GM21381 (cell line): Measurements from ENCODE around the gene ANGPT4.

Experiments
- ATAC-seq: cut with Tn5 transposase; IDR thresholded peaks from one replicate; pipeline ENCODE4 v1.9.1; 2021; ENCODE audit warnings: mild to moderate bottlenecking, moderate library complexity; ENCODE audit not compliant: unreplicated experiment

The ANGPT4 gene

GRCh38 chr20:916125-916799 lies at the start of gene ANGPT4:
Gene ANGPT4, minus strand, starts transcription at chr20:916334. Its CDS starts 120 bp downstream, at chr20:916214.
- ATAC-seq, result no peak

DNA sequence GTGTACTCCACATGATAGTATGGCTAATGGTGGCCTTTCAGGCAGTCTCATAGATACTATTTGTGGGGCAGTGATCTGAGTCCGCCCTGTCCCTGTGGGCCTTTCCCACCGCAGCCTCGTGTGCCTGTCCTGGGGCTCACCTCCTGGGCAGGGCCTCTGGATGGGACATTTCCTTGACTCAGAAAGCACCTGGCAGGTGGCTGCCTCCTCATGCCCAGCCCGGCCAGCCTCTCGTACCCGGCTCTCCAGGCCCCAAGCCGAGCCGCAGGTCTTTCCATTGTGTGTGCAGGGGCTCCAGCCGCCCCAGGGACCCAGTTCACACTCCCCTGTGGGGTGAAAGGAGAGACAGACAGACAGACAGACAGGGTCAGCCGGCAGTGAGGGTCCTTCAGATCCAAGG lies 47.7 kb upstream of the ANGPT4 start:
- no peak for ATAC-seq

DNA sequence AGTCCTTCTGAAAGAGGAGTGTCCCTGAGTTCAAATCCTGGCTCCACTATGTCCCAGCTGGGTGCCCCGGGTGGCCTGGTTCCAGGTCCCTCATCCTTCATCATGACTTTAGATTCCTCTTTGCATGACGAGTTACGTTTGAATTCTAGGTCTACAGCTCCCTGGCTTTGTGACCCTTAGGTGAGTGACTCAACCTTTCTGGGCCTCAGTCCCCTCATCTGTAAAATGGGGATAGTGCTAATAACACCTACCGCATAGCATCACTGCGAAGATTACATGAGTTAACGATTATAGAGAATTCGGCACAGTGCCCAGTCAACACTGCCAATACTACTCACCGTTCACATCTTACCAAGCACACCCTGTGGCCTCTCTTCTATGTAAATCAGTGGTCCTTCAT lies 46.5 kb upstream of the ANGPT4 start:
- no peak for ATAC-seq

DNA sequence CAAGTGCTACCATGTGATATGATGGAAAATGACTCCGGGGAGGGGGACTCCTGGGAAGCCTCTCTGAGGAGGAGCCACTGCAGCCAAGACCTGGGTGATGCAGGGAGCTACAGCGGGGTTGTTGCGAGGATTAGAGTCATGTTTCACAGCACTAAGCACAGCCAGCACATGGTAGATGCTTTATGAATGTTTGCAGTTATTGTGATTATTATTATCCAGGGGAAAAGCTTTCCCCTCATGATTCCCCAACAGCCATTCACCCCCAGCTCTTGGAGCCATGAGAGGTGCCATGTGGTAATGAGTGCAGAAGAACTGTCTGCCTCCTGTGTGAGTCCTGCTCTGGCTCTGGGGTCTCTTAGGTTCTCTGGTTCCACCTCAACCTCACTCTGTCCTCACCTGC lies 46.1 kb upstream of the ANGPT4 start:
- ATAC-seq, result no peak

DNA sequence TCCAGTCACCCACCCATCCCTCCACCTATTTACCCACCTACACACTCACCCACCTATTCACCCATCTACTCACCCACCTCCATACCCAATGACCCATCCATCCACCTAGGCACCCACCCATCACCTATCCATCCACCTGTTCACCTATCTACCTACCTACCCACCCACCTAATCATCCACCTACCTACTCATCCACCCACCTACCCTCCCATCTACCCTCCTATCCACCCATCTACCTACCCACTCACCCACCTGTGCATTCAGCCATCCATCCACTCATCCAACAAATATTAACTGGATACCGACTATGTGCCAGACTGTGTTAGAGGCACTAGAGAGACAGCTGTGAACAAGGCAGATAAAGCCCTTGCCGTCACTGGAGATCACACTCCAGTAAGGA lies 45.6 kb upstream of the ANGPT4 start:
- no peak for ATAC-seq

DNA sequence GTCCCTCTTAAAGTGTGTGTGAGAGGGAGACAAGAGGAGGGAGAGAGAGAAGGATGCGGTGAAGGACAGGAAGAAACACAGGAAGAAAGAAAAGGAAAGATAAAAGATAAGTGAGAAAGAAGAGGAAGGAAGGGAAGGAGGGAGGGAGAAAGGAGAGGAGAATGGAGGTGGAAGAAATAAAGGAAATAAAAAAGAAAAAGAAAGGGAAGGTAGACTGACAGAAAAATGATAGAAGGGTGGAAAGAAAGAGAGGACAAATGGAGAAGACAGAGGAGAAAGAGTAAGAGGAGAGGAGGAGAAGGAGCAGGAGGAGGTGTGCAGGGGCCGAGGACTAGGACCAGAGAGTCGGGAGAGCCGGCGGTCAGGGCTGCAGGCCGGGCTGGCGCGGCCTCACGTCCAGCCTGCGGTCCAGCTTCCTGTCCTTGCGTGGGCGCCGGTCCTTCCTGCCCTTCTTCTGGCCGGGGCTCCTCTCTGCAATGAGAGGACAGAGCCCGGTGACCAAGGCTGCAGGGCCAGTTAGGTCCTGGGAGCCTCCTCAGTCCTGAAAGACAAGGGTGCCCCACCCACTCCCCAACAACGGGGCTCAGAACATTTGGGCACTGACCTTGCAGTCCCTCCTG lies 44.0 kb upstream of the ANGPT4 start:
- no peak for ATAC-seq

- ATAC-seq, result no peak
These were observed 43.0 kb upstream of the ANGPT4 start for GRCh38 chr20:958936-959815.

DNA sequence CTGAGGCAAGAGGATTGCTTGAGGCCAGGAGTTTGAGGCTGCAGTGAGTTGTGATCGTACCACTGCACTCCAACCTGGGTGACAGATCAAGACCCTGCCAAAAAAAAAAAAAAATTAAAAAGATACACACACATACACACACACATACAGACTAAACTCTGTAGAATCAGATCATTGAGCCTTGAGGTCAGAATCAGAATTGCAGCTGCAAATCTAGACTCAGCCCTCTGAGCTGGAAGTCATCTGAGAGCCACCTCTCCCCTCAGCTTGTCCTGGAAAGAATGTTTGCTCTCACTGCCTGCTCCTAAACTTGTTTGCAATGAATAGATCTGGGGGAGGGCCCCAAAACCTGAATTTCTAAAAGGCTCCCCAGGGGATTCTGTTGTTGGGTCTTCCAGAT lies 41.4 kb upstream of the ANGPT4 start:
- no peak for ATAC-seq

GRCh38 chr20:956330-956951 lies 40.3 kb upstream of the ANGPT4 start:
- no peak for ATAC-seq

DNA sequence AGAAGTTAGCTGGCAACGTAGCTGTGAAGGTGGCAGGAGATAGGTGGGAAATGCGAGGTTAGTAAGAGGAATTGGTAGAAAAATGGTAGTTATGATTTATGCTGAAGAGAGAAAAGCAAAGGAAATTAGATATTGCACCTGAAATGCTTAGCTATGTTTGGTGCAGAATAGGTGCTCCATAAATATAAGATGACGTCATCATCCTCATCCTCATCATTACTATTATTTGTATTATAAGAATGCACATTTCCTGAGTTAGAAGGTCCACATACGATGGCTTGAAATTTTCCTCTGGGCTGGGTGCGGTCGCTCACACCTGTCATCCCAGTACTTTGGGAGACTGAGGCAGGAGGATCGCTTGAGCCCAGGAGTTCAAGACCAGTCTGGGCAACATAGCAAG lies 39.5 kb upstream of the ANGPT4 start:
- ATAC-seq, result no peak

GRCh38 chr20:955111-955510 lies 39.0 kb upstream of the ANGPT4 start:
- no peak for ATAC-seq

- ATAC-seq, result no peak
These were observed 37.6 kb upstream of the ANGPT4 start for GRCh38 chr20:953742-954141.

GRCh38 chr20:952196-952795 lies 36.2 kb upstream of the ANGPT4 start:
- ATAC-seq, result no peak

GRCh38 chr20:951384-952169 lies 35.4 kb upstream of the ANGPT4 start:
- no peak for ATAC-seq

GRCh38 chr20:949717-950116 lies 33.6 kb upstream of the ANGPT4 start:
- ATAC-seq, result no peak

GRCh38 chr20:946826-947225 lies 30.7 kb upstream of the ANGPT4 start:
- no peak for ATAC-seq

DNA sequence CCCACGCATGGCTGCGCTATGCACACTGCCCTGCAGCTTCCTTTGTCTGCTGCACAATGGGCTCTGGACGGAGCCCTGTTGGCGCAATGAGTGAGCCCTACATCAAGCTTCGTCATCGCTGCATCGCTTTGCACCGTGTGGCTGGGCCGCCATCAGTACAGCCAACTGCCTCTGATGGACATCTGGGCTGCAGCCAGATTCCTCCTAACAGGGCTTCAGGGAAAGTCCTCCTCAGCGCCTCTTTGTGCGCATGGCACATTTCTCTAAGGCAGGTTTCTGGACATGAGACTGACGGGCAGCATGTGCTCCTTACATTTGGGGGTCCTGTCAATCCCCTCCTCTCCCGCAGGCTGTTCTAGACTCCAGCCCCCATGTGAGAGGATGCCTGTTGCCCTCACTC lies 29.7 kb upstream of the ANGPT4 start:
- ATAC-seq, result no peak

- ATAC-seq, result no peak
These were observed 28.8 kb upstream of the ANGPT4 start for GRCh38 chr20:944774-945410.

- ATAC-seq, result no peak
These were observed 28.0 kb upstream of the ANGPT4 start for GRCh38 chr20:944148-944547.

GRCh38 chr20:942611-943010 lies 26.5 kb upstream of the ANGPT4 start:
- no peak for ATAC-seq
